DMS 273 (cell line): ENCODE measurements around the gene GPC6.
"Not testable (repeated sequence)": the region's sequence is repeated elsewhere in the genome, so short reads cannot be mapped to it uniquely, and the experiment has no call there.

Source experiments
- DNase-seq: peaks from one replicate; lab custom pipeline; 2025; ENCODE audit not compliant: unreplicated experiment; lab: John Stamatoyannopoulos, UW

The GPC6 gene

DNA sequence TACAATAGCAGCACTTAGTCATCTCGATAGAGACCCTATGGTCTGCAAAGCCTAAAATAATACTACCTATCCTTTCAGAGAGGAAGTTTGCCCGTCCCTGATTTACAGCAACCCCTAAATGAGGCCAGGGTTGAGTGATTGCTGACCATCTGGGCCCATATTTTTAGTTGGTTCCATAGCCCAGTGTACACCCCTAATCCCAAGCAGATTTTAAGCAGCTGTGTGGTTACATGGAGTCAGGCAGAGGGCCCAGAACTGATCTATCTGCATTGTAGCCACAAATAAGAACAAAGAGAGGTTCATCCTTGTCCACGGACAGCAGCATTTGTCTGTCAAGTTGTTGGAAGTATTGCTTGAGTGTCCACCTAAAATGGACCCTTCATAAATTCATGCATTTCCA lies 1104.7 kb downstream of the GPC6 start:
- DNase-seq, result peak; percentile 22

DNA sequence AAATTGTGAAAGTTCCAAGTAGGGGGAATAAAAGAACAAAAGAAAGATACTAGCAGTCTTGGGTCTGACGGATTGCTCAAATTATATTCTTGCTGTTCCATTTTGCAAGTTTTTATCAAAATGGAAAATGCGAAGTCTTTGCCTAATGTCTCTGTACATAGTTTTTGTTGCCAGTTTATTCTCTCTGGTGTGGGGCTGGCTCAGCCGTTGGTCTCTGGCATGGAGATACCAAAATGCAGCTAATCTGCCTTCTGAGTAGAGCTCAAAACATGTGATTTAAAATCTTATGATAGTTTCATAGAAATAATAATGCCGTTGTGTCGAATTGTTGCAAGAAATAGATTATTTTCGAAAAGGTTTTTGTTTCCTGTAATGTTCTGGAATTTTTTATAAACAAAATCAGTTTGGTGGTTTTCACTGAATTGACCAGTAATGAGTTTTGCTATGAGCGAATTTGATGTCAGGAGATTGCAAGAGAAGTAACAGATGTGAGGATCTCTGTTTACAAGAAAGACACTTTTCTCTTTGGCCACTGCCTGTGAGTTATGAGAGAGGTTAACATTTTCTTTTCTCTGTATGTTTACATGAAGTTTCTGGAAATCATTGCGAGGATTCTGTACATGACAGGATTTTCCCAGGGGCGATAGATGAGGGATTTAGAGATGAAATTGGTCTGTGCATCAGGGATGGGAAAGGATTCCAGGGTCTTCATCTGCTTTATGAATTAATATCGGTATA lies 1105.9 kb downstream of the GPC6 start:
- DNase-seq, result no peak

- DNase-seq, result no peak
Measured at GRCh38 chr13:94333131-94333820, 1106.7 kb downstream of the GPC6 start.

DNA sequence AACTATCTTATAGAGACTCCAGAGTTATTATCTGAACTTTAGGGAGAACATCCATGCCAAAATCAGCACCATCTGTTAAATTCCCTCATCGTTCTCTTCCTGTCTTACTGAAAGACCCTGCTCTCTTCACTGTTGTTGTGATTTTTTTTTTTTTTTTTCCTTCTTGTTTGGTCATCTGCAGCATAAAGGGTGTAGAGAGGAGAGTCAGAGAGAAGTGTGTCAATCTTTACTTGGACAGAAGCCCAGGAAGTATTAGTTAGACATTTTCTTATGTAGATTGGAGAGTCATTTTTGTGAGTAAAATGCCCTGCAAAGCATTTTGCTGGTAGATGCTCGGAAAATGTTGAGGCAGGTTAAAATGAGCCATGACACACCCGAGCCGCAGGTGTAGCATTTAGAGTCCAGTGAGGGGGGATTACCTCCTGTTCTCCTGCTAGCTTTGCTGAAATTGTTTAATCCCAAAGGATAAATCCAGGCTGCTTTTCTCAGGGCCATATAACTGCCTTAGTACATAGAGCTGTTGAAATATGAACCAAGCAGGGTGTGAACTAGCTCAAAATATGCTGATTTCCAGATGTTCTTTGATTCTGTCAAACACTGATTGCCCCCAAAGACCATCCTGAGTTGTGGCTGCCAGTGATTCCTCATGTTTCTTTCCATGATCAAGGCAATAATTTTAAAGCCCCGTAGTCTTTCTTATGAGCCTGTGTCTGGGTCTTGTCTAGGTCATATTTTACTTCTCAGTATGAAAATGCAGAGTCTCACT lies 1109.3 kb downstream of the GPC6 start:
- no peak for DNase-seq

DNA sequence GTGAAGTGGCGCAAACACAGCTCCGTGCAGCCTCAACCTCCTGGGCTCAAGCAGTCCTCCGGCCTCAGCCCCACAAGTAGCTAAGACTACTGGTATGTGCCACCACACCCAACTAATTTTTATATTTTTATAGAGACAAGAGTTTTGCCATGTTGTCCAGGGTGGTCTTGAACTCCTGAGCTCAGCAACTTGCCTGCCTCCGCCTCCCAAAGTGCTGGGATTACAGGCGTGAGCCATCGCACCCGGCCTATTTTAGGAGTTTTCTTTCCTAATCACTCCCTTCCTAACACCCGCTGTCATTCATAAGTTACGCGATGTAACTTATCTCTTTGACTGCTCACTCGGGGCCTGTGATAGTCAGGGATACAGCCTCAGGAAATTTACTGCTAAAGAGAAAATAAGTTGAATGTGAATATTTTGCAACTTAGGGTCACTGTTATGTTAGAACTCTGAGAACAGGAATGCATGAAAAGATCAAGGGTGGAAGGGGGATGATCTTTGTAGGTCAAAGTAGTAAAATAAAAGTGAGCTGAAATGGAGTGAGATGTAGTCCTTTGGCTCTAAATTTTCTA lies 1112.6 kb downstream of the GPC6 start:
- no peak for DNase-seq

GRCh38 chr13:94342436-94343242 lies 1116.0 kb downstream of the GPC6 start:
- DNase-seq, result no peak

- no peak for DNase-seq
Measured at GRCh38 chr13:94343243-94343585, 1116.6 kb downstream of the GPC6 start.

DNA sequence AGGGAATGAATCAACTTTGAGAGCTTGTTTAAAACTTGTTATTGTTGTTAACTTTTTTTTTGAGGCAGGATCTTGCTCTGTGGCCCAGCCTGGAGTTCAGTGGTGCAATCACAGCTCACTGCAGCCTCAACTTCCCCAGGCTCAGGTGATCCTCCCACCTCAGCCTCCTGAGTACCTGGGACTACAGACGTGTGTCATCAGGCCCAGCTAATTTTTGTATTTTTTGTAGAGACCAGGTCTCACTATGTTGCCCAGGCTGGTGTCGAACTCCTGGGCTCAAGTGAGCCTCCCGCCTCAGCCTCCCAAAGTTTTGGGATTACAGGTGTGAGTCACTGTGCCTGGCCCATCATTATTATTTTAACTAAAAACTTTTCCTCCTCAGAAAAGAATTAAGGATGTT lies 1117.1 kb downstream of the GPC6 start:
- not testable (repeated sequence) for DNase-seq

GRCh38 chr13:94344126-94344818 lies 1117.7 kb downstream of the GPC6 start:
- no peak for DNase-seq

GRCh38 chr13:94345374-94346195 lies 1119.0 kb downstream of the GPC6 start:
- DNase-seq, result peak; percentile 60

GRCh38 chr13:94346261-94347019 lies 1119.8 kb downstream of the GPC6 start:
- DNase-seq, result no peak

- no peak for DNase-seq
Measured at GRCh38 chr13:94351292-94351990, 1124.8 kb downstream of the GPC6 start.

GRCh38 chr13:94352057-94352456 lies 1125.5 kb downstream of the GPC6 start:
- DNase-seq, result no peak

DNA sequence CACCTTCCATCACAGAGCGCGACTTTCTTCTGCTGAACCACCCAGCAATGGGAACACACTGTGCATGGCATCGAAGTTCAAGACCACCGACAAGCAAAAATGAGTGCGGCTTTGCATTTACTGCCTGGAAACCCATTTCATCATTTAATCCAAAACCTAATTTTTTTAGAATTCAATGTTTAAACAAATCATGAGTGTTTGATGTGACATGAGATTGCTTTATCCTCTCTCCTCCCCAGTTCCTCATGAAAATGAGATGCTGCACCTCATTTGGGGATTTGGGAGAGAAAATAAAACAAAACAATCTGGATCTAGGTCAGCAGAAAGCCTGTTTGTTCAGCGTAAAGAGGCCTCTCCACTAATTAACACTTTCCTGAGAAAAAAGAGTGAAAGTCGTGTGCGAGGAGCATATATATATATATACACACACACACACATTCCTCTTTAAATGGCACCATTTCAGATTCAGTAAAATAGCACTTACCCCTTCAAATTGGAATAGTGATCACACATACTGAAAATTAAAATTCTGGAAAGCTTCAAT lies 1126.6 kb downstream of the GPC6 start:
- no peak for DNase-seq

DNA sequence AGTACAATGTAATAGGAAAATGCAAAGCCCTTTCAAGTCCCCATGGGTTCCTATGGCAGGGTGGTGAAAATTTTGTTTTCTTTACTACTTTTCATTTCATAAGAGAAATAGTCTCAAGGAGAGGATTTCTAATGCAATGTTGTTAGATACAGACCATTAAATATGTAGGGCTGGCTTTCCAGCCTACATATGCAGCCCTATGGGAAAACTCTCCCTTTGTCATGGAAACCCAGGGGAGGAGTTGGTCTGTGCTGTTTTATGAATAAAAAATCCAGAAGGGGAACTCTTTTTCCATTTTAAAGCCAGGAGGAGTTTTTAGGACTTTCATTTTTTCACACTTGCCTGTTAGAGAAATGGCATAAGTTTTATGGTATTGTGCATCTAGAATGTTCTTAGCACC lies 1133.3 kb downstream of the GPC6 start:
- DNase-seq, result no peak

GRCh38 chr13:94362411-94362909 lies 1135.9 kb downstream of the GPC6 start:
- DNase-seq, result peak; percentile 85

- no peak for DNase-seq
Measured at GRCh38 chr13:94366677-94367076, 1140.1 kb downstream of the GPC6 start.
